HT1080 (cell line): ENCODE data around the gene CIDEB. TPM values are rescaled to one million over a fixed set of nuclear protein-coding genes. Genes with fewer than 3 reads are reported as not detected.

Experiments
- DNase-seq: peaks from one replicate; pipeline ENCODE4 v3.0.0-alpha.2; 2015; ENCODE audit warnings: low read depth
- small RNA-seq: library from RNA; depleted of rRNA; stranded (forward); fragments of <200 nt; gene quantifications from one replicate; pipeline ENCODE3, GENCODE V24; 2014
- total RNA-seq: library from RNA; depleted of rRNA; stranded (reverse); fragments of >200 nt; shearing (Covaris generic); gene quantifications from 2 replicates; pipeline ENCODE4 v1.2.3, GENCODE V29; 2014; rRNA removed

Gene CIDEB
- total RNA-seq, 1 experiment from 2014 or later: 0.10 TPM

- no peak for DNase-seq
Observed at GRCh38 chr14:24255438-24255837, 52.3 kb downstream of the CIDEB start.

Small RNA genes lying within 50 kb of the gene (small RNA-seq; reads per million reads assigned to genes)
- gene RF00026: not detected

Other genes starting within 250 kb of the CIDEB start
- not detected in 2 replicates for gene CPNE6, start 236.4 kb downstream of the CIDEB start, total RNA-seq
- 27.1 and 29.3 TPM in 2 replicates for gene PCK2, start 213.7 kb downstream of the CIDEB start, total RNA-seq
- 37.2 and 46.7 TPM in 2 replicates for gene DCAF11, start 193.2 kb downstream of the CIDEB start, total RNA-seq
- 1.3 and 4.4 TPM in 2 replicates for gene NRL, start 193.0 kb downstream of the CIDEB start, total RNA-seq
- gene FITM1, start 177.3 kb downstream of the CIDEB start, total RNA-seq: 0.63 TPM in 1 of 2 replicates, not detected in the other
- 130 and 149 TPM in 2 replicates for gene PSME1, start 171.8 kb downstream of the CIDEB start, total RNA-seq
- 30.2 and 32.2 TPM in 2 replicates for gene EMC9, start 166.4 kb downstream of the CIDEB start, total RNA-seq
- gene PSME2, start 161.4 kb downstream of the CIDEB start, total RNA-seq: 224 and 243 TPM in 2 replicates
- gene RNF31, start 160.5 kb downstream of the CIDEB start, total RNA-seq: 57.7 and 69.8 TPM in 2 replicates
- gene IRF9, start 146.7 kb downstream of the CIDEB start, total RNA-seq: 5.0 and 7.8 TPM in 2 replicates
- 0.53 and 1.0 TPM in 2 replicates for gene REC8, start 135.9 kb downstream of the CIDEB start, total RNA-seq
- 242 and 273 TPM in 2 replicates for gene IPO4, start 119.2 kb downstream of the CIDEB start, total RNA-seq
- 54.0 and 68.3 TPM in 2 replicates for gene TM9SF1, start 112.5 kb downstream of the CIDEB start, total RNA-seq
- gene TSSK4, start 102.3 kb downstream of the CIDEB start, total RNA-seq: 0.13 TPM in 1 of 2 replicates, not detected in the other
- gene CHMP4A, start 94.5 kb downstream of the CIDEB start, total RNA-seq: 20.0 and 44.4 TPM in 2 replicates
- gene MDP1, start 91.9 kb downstream of the CIDEB start, total RNA-seq: 10.6 and 12.3 TPM in 2 replicates
- 307 and 368 TPM in 2 replicates for gene NEDD8, start 75.6 kb downstream of the CIDEB start, total RNA-seq
- 92.5 and 107 TPM in 2 replicates for gene GMPR2, start 75.0 kb downstream of the CIDEB start, total RNA-seq
- 47.2 and 52.4 TPM in 2 replicates for gene TINF2, start 65.4 kb downstream of the CIDEB start, total RNA-seq
- 0.76 and 1.4 TPM in 2 replicates for gene TGM1, start 44.8 kb downstream of the CIDEB start, total RNA-seq
- 24.0 and 24.5 TPM in 2 replicates for gene RABGGTA, start 36.4 kb downstream of the CIDEB start, total RNA-seq
- gene DHRS1, start 8.2 kb downstream of the CIDEB start, total RNA-seq: 6.0 and 6.9 TPM in 2 replicates
- 21.1 and 25.6 TPM in 2 replicates for gene NOP9, start 8.1 kb downstream of the CIDEB start, total RNA-seq
- 5.0 and 7.8 TPM in 2 replicates for gene LTB4R2, start 2.2 kb upstream of the CIDEB start, total RNA-seq
- 3.8 and 6.5 TPM in 2 replicates for gene LTB4R, start 3.5 kb upstream of the CIDEB start, total RNA-seq
- gene ADCY4, start 27.1 kb upstream of the CIDEB start, total RNA-seq: not detected in 2 replicates
- gene RIPK3, start 32.0 kb upstream of the CIDEB start, total RNA-seq: 0.08 TPM in 1 of 2 replicates, not detected in the other
- 0.32 TPM in 1 of 2 replicates, not detected in the other for gene NFATC4, start 60.2 kb upstream of the CIDEB start, total RNA-seq
- 0.03 and 0.05 TPM in 2 replicates for gene NYNRIN, start 91.0 kb upstream of the CIDEB start, total RNA-seq
- gene CBLN3, start 121.7 kb upstream of the CIDEB start, total RNA-seq: 0.35 and 0.84 TPM in 2 replicates
- gene KHNYN, start 122.0 kb upstream of the CIDEB start, total RNA-seq: 18.0 and 20.8 TPM in 2 replicates
- 11.7 and 21.9 TPM in 2 replicates for gene SDR39U1, start 134.8 kb upstream of the CIDEB start, total RNA-seq
- not detected in 2 replicates for gene CMA1, start 200.3 kb upstream of the CIDEB start, total RNA-seq